ENCODE results near the gene KRTAP5-5. TPM values are rescaled to one million over a fixed set of nuclear protein-coding genes. Genes with fewer than 3 reads are reported as not detected.
"Not testable (repeated sequence)": the region's sequence is repeated elsewhere in the genome, so short reads cannot be mapped to it uniquely, and the experiment has no call there.

Gene KRTAP5-5
- total RNA-seq, 1 donor from 2014 or later: not detected

DNA sequence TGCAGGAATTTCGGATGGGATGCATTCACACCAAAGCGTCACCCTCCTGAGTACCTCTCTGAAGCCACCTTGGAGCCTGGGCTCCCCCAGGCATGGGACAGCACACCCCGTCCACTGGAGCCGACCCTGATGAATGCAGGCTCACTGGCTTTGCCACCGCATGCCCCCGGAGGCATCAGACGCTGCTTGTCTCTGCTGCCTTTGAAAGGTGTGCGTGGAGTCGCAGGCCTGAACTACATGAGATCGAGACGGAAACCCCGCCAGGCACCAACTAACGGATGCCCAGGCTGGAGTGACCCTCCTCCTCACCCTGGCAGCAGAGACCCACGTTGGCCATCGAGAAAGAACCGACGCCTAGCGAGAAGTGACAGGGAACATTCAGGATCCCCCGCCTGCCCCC, 22.5 kb downstream of the KRTAP5-5 start:
- ATAC-seq (ENCODE audit: poor library complexity) (no peak), DNase-seq (no peak)
- intact Hi-C loops (cut with DNase I): loop anchor here (5.0 kb wide), 2 partner anchors 40 to 500 kb away; no protein-coding TSS in a partner anchor

DNA sequence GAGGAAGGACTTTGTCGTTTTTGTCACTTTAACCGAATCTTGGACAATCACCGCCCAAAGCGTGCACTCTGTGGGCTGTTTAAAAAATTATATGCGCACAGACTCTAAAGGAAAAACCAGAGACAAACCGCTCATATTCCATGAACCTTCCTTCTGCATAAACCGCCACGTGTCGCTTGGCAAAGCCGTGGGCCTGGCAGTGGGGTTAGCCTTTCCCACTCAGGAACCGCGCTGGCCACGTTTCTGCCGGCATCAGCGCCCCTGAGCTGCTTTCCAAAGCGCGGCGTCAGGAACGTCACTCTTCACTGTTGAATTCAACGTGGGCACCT, 22.8 kb downstream of the KRTAP5-5 start:
- DNase-seq: no peak
- intact Hi-C loops (cut with DNase I): loop anchor here (5.0 kb wide), 2 partner anchors 40 to 500 kb away; no protein-coding TSS in a partner anchor
- no peak for ATAC-seq (ENCODE audit: poor library complexity)

DNA sequence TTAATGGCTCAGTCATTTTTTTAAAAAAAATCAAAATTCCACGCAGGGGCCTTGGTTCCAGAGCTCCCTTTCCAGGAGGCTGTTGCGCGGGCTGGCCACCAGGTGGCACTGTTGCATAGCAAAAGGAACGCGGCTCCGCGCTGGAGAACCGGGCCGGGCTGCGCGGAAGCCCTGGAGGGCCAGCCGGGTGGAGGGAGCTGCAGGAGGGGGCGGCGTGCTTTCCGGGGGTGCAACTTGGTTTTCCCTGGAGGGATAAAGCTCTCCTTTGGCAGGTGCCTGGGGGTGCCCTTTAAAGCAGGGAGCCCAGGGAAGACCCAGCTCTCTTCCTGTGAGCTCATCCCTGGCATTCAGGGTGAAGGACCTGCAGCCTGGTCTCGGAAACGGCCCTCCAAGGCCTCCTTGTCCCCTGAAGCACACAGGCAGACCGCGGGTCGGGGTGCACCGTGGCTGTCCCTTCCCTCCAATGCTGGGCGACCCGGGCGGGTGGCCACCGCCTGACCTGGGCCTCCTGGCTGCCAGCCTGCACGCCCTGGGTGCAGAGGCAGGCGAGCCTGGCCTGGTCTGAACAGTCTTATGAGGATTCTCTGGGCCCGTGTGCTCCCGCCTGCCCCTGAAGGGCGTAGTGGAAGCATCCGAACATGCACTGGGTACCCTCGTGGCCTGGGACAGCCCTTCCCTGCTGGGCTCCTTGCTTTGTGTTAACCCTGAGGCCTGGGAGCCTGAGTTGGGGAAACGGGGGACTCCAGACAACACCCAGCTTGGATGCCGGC, 23.4 kb downstream of the KRTAP5-5 start:
- DNase-seq (peak; percentile 85), ATAC-seq (ENCODE audit: poor library complexity) (peak; percentile 88)
- intact Hi-C loops (cut with DNase I): loop anchor here (5.0 kb wide), 2 partner anchors 39 to 499 kb away; no protein-coding TSS in a partner anchor

DNA sequence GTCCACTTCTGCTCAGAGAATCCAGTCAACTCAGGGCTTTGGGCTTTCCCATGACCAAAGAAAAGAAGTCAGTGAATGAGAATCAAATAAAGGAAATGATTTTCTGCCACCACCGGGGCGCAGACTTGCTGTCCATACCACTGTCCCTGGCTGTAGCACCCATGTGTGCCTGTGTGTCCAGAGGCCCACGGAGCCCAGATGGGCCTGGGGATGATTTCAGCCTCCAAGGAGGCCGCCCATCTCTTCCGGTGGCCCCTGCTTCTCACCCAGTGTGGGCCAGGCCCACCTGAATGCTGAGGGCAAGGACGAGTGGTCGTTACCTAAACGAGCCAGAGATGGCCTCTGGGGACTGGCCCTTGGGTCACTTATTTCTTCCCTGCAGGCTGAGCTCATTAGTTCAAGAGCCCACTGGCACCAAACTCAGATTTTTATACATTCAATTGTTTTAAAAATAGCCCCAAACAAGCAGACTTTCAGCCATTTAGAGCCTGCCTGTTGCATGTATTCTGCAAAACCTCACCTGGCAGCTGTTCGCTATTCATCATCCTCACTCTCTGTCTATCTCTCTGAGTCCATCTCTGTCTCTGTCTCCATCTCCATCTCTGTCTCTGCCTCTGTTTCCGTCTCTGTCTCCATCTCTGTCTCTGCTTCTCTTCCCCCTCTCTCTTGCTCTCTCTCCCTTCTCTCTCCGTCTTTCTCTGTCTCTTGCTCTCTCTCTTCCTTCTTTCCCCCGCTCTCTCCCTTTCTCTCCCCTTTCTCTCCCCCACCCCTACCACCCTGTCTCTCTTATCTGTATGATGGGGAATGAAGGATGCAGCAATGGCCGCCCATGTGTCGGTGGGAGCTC, 24.2 kb downstream of the KRTAP5-5 start:
- ATAC-seq (ENCODE audit: poor library complexity) (no peak), DNase-seq (no peak)
- intact Hi-C loops (cut with DNase I): loop anchor here (5.0 kb wide), 2 partner anchors 39 to 499 kb away; no protein-coding TSS in a partner anchor

DNA sequence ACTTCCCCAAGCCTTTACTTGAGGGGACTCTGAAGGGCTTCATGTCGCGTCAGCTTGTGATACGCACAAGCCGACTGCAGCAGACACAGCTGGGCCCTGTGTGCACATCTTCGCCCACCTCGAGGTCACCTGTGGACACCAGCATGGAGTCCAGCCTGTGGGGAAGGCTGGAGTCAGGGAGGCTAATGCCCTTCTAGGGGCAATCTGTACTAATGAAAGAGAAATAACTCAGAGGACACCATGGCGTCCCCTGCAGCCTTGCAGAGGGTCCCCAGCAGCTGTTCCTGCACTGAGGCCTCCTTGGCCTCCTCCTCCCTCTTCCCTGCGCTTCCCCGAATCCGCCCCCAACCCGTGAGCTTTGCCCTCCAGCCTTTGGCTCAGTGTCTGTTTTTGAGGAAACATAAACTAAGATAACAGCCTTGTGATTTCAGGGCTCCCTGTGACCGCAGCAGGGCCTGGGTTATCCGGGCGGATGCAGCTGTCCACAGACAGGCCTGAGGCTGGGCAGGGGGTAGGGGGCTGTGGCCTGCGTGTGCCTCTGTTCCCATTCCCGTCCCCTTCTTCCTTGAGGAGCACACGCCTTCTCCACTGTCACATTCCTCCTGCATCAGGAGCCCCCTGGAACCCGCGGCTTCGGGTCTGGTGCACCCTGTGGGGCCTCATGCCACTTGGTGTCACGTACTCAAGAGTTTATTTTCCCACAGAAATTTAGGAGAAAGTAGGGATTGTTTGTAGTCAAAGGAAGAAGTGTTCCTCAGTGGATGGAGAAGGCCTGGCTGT, 25.0 kb downstream of the KRTAP5-5 start:
- no peak for DNase-seq
- intact Hi-C loops (cut with DNase I): loop anchor here (5.0 kb wide), 2 partner anchors 38 to 498 kb away; no protein-coding TSS in a partner anchor
- ATAC-seq (ENCODE audit: poor library complexity): no peak

DNA sequence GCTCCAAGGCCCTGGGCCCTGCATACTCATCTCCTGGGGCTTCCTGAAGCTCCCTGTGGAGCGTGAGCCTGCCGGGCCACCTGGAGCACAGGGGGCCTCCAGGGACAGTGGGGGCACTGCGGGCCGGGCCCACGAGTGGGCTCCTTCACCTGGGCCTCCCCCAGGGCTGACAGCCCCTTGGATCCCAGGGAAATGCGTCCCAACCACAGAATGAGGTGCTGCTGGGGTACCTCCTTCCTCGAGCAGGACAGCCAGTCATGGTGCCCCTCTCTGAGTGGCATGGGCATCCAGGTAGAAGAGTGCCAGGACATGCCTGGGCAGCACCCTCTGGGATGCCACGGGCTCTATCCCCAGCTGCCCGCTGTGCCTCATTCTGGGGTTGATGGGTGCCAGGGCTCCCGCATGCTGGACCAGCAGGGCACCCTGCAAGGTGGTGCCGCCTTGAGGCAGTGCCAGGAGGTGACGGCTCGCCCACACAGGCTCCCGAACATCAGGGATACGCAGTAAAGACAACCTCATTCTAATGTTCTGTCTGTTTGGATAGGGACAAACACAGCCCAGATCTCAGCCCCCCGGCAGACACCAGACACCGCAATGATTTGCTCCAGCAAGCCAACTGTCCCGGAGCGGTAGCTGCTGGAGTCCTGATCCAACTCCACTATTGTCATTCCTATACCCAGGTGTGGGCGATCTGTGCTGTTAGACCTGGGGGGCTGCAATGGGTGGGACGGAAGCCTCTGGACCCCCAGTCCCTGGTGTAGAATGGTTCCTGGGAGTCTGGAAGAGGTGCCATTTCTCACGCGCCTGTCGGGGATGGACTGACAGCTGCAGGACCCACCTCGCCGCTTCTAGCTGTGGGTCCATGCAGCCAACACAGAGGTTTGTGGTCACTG, 25.8 kb downstream of the KRTAP5-5 start:
- intact Hi-C loops (cut with DNase I): no loop called here

DNA sequence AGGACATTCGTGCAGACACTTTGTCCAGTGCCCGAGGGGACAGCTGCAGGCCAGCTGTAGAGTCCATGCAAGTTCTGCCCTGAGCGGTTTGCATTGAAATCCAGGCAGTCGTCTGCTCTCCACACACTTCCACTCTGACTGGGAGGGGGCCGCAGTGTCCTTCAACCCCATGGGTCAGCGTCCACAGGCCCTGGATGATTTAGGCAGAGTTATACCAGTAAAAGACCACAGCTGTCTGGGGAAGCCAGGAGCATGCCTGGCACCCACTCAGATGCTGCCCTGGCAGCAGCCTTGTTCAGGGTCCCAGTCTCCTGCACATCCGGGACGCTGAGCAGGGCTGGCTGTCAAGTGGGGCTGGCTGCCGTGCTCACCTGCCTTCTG, 26.5 kb downstream of the KRTAP5-5 start:
- intact Hi-C loops (cut with DNase I): no loop called here
- DNase-seq (no peak), ATAC-seq (ENCODE audit: poor library complexity) (no peak)

More for the DNA sequence above, 25.8 kb downstream of the KRTAP5-5 start:
- DNase-seq (no peak), ATAC-seq (ENCODE audit: poor library complexity) (no peak)

DNA sequence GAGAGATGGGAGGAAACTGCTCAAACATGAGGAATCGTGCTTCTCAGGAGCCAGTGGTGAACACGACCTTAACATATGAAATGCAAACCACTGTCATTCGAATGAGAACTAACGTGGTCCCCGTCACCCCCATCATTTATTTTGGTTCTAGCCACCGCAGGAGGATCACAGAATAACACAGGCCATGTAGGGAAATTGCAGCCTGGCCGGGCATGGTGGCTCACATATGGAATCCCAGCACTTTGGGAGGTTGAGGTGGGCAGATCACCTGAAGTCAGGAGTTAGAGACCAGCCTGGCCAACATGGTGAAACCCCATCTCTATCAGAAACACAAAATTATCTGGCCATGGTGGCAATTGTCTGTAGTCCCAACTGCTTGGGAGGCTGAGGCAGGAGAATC, 27.1 kb downstream of the KRTAP5-5 start:
- DNase-seq: no peak
- no peak for ATAC-seq (ENCODE audit: poor library complexity)
- intact Hi-C loops (cut with DNase I): no loop called here

DNA sequence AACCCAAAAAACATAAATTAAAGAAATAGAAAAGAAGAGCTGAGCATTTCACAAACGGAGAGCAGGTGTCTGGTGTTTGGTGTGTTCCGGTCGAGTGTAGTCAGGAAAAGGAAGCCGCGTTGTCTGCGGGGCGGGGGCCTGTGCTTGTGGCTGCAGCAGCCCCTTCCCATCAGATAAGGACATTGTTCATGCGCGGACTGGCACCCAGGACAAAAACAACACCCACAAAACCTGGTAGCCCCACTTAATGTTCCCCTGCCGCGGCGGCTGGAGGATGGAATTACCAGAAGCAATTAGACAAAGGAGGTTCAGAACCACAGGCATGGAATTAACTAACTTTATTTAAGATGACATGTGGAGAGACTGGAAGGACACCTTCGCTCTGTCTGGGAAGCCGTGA, 29.9 kb downstream of the KRTAP5-5 start:
- ATAC-seq (ENCODE audit: poor library complexity) (no peak), DNase-seq (no peak)
- intact Hi-C loops (cut with DNase I): no loop called here

DNA sequence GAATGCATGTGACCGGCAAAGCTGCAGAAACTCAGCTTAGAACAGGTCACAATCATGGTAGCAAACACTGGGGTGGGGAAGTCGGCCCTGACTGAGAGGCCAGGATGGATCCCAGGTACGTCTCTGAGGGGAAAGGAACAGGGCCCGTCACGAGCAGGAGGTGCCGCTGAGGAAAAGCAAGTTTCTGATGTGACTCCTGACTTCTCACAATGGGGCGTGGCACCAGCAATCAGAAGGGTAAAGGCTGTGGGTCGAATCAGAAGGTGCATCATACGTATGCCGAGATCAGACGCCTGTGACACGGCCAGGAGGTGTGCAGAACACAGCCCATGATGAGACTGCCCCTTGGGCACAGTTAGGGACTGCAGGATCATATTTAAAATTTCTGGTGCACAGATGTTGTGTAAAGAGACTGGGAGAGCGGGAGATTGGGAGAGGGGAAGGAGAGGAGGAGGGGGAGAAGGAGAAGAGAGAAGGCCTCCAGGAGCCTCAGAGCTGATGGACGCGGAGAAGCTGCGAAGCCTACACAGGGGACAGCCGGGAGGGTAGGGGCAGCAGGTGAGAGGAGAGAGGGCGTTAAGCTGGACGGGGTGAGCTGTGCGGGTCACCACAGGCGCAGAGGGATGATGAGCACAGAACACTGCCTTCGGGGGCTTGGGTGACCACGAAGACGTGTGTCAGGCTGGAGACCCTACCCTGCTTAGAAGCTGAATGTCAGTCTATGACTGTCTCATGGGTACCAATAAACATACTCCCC, 30.7 kb downstream of the KRTAP5-5 start:
- ATAC-seq (ENCODE audit: poor library complexity) (no peak), DNase-seq (no peak)
- intact Hi-C loops (cut with DNase I): no loop called here

DNA sequence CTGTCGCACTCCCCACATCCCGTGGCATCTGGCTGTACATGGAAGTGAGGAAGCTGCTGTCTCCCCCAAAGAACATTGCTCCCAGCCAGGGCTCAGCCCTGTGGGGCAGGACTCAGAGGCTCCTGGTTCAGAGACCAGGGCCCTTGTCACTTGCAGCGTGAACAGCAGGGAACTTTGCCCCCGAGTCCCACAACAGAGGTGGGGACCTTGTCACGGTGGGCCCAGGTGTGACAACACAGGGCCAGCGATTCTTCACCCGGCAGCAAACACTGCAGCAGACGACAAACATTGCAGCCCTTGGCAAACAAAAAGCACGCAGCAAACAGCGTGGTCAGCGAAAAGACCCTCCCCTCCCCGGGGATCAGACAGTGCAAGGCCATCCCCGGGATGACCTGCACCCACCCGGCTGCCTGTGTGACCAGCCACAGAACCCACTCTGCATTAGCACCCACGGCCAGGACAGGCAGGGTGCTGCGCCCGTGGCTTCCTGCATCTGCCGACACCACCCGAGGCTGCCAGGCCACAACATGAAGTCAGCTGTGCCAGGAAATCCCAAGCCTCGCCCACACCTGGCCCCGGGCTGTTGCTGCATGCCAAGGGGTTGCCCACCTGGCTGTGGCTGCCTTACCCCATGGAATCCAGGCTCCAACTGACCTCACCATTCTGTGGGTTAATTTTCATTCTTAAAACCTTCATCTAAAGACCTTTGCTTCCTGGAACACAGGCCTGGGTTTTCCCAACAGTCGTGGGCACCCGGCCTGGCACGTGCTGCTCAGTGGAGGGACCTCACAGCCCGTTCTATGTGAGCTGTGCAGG, 32.1 kb downstream of the KRTAP5-5 start:
- intact Hi-C loops (cut with DNase I); DNase-seq; ATAC-seq (ENCODE audit: poor library complexity): not testable (repeated sequence)

DNA sequence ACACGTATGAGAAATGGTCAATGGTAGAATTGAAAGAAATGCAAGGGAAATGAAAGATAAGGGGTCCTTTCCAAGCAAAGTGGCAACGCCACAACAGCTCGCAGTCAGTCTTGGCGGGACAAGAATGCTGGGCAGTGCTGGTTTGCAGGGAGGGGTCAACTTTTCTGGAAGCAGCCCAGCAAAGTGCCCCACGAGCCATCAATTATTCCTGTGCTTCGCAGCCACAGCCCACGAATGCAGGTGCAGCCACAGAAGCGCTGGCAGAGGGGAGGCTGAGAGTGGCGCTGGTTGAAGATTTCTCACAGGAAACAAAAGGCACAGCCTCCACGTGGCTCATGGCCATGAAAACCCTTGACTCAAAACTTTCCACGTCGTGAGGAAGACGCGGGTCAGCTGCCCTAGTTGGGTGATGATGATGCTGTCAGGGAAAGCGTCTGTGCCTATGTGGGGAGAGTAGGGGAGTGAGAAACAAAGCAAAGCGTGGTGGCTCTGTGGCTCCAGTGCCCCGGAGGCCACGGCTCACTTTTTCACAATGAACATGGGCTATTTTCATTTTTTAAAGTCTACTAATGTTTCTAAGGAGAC, 33.2 kb downstream of the KRTAP5-5 start:
- ATAC-seq (ENCODE audit: poor library complexity); intact Hi-C loops (cut with DNase I); DNase-seq: not testable (repeated sequence)

DNA sequence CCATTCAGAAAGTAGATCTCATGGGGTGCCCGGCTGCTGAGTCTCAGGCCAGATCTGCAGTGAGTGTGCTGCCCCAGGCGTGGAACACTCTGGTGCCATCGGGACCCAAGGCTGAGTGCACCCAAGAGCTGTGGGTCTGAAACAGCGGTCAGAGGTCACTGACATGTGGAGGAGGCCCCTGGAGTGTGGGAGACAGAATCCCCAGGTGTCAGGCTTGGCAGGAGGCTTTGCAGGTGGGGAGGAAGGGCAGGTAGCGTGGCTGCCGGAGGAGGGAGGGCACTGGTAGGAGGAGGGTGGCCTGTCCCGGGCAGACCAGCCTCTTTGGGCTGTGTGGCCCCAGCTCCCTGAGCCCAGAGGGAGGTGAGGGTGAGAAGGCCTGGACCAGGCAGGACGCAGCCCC, 35.7 kb downstream of the KRTAP5-5 start:
- ATAC-seq (ENCODE audit: poor library complexity) (no peak), DNase-seq (no peak)
- intact Hi-C loops (cut with DNase I): no loop called here

DNA sequence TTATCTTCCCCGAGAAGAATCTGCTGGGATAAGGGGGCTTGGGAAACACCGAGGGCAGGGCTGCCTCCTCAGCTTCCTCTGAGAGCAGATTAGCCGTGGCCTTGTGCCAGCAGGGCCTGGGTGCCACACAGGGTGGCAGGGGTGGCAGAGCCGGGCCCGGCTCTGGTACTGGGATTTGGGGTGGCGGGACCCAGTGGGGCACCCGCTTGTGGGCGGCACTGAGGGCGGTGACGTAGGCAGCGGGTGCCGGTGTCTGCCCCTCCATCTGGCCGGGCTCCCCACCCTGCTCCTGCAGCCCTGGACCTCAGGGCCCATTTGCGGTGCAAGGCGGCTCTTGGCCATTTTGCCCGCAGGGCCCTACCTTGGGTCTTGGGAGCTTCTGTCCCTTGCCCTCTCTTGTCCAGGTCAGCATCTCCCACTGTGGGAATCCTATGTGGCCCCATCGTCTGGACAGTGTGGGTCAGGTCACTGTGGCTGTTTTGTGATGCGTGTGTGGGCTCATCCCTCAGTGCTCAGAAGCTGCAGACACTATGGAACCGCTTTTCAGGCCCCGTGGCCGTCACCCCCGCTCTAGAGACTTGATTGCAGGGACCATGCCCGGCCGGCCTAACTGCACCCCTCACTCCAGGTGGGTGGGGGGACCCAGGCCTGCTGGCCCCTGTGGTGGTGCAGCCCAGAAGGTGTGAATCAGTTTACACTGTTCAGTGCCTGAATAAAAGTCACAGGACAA, 37.7 kb downstream of the KRTAP5-5 start:
- intact Hi-C loops (cut with DNase I): no loop called here
- DNase-seq (no peak), ATAC-seq (ENCODE audit: poor library complexity) (no peak)

DNA sequence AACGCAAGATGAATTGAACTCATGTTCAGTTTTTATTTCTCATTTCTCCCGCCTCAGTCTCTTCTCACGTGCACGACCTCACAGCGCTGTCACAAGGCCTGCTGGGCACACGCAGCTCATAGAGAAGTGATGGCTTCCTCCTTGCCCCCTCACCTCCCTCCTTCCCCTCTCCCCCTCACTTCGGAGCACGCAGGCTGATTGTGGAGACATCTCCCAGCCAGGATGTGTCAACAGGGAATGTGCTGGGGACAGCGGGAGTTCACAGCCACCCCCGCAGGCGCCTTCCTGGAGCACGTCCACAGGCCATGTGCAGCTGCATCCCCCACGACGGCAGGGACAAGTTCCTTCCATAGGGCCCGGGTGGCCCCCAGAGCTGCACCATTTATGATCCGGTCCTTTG, 38.3 kb downstream of the KRTAP5-5 start:
- intact Hi-C loops (cut with DNase I): no loop called here
- DNase-seq (no peak), ATAC-seq (ENCODE audit: poor library complexity) (no peak)
